Astrocyte (in vitro differentiated cells and primary cell): ENCODE results near the gene GREB1. TPM values are rescaled to one million over a fixed set of nuclear protein-coding genes. Genes with fewer than 3 reads are reported as not detected.

Experiments
- DNase-seq: peaks from one replicate; pipeline ENCODE4 v3.0.0-alpha.2; 2010; ENCODE audit warnings: low read depth
- FAIRE-seq: peaks from 2 replicates; lab custom pipeline; 2011; peaks lifted over from hg19 to GRCh38; lab: Jason Lieb, UNC
- H2AFZ ChIP-seq: 2 replicates; pipeline ENCODE4 v1.6.0; 2012; ENCODE audit warnings: low read depth, low read length, inconsistent platforms
- H3K27ac ChIP-seq: 2 replicates; pipeline ENCODE4 v1.5.1; 2011; ENCODE audit warnings: low read depth, low read length, inconsistent platforms
- H3K27me3 ChIP-seq: 2 replicates; pipeline ENCODE4 v1.6.0; 2011; ENCODE audit warnings: low read length, inconsistent platforms; ENCODE audit not compliant: insufficient read depth
- H3K36me3 ChIP-seq: 2 replicates; pipeline ENCODE4 v1.5.1; 2011; ENCODE audit warnings: low read length, inconsistent platforms; ENCODE audit not compliant: insufficient read depth
- H3K4me1 ChIP-seq: 2 replicates; pipeline ENCODE4 v1.5.1; 2011; ENCODE audit warnings: low read length, inconsistent platforms; ENCODE audit not compliant: insufficient read depth
- H3K4me2 ChIP-seq: 2 replicates; pipeline ENCODE4 v1.6.0; 2012; ENCODE audit warnings: low read length, inconsistent platforms
- H3K4me3 ChIP-seq: 2 replicates; pipeline ENCODE4 v1.5.1; 2011; ENCODE audit warnings: low read depth, mild to moderate bottlenecking, low read length, inconsistent platforms; ENCODE audit not compliant: insufficient read depth
- H3K79me2 ChIP-seq: 2 replicates; pipeline ENCODE4 v1.6.0; 2012; ENCODE audit warnings: mild to moderate bottlenecking, low read length, inconsistent platforms; ENCODE audit not compliant: insufficient read depth
- H3K9ac ChIP-seq: 2 replicates; pipeline ENCODE4 v1.6.0; 2012; ENCODE audit warnings: mild to moderate bottlenecking, low read length, inconsistent platforms
- H3K9me3 ChIP-seq: 2 replicates; pipeline ENCODE4 v1.5.1; 2012; ENCODE audit warnings: low read depth, mild to moderate bottlenecking, low read length, inconsistent platforms; ENCODE audit not compliant: insufficient read depth
- H4K20me1 ChIP-seq: 2 replicates; pipeline ENCODE4 v1.6.0; 2012; ENCODE audit warnings: low read length, inconsistent platforms; ENCODE audit not compliant: insufficient read depth
- H3K27ac Mint-ChIP-seq: one replicate; pipeline ENCODE4 v1.8.0; 2021; ENCODE audit warnings: mild to moderate bottlenecking, mixed read lengths; ENCODE audit not compliant: unreplicated experiment
- H3K27me3 Mint-ChIP-seq: one replicate; pipeline ENCODE4 v1.8.0; 2021; ENCODE audit warnings: low read depth, mixed read lengths; ENCODE audit not compliant: unreplicated experiment
- H3K36me3 Mint-ChIP-seq: one replicate; pipeline ENCODE4 v1.8.0; 2021; ENCODE audit warnings: low read depth, mixed read lengths; ENCODE audit not compliant: unreplicated experiment
- H3K4me1 Mint-ChIP-seq: one replicate; pipeline ENCODE4 v1.8.0; 2021; ENCODE audit warnings: low read depth, mixed read lengths; ENCODE audit not compliant: unreplicated experiment
- H3K4me3 Mint-ChIP-seq: one replicate; pipeline ENCODE4 v1.8.0; 2021; ENCODE audit warnings: mild to moderate bottlenecking, moderate library complexity, mixed read lengths; ENCODE audit not compliant: unreplicated experiment
- H3K9me3 Mint-ChIP-seq: one replicate; pipeline ENCODE4 v1.8.0; 2021; ENCODE audit warnings: mild to moderate bottlenecking, mixed read lengths; ENCODE audit not compliant: unreplicated experiment
- CTCF ChIP-seq: IDR thresholded peaks from 2 replicates; pipeline ENCODE4 v1.5.1; 2011; ENCODE audit warnings: low read depth, mild to moderate bottlenecking, inconsistent platforms, low read length, moderate library complexity; ENCODE audit not compliant: insufficient read depth
- EZH2 ChIP-seq: IDR thresholded peaks from 2 replicates; pipeline ENCODE4 v1.6.1; 2012; ENCODE audit warnings: mild to moderate bottlenecking, low read length, inconsistent platforms; ENCODE audit not compliant: insufficient read depth
- total RNA-seq: library from RNA; stranded (reverse); gene quantifications from 2 replicates; pipeline ENCODE4 v1.2.1, GENCODE V29; 2021

GREB1 gene
- total RNA-seq, 1 donor from 2014 or later: 14.5 TPM

- Histone ChIP-seq H3K79me2 (no peaks in the 10 kb centered on the region), H3K36me3 (no peaks in the 10 kb centered on the region), H4K20me1 (no peaks in the 10 kb centered on the region), H3K4me2 (no peak overlapping the region), H3K4me3 (no peak overlapping the region), H3K27me3 (peaks cover 31% of the 10 kb centered on the region), H2AFZ (no peak overlapping the region), H3K4me1 (peaks cover 6% of the 10 kb centered on the region), H3K9me3 (no peaks in the 10 kb centered on the region), H3K27ac (no peak overlapping the region), H3K9ac (no peak overlapping the region)
- no peak for FAIRE-seq
- Mint-ChIP-seq H3K36me3 (no peaks in the 10 kb centered on the region), H3K27ac (no peak overlapping the region), H3K27me3 (peaks cover 46% of the 10 kb centered on the region), H3K4me1 (peaks cover 20% of the 10 kb centered on the region), H3K4me3 (no peak overlapping the region), H3K9me3 (peaks cover 3% of the 10 kb centered on the region)
- DNase-seq: no peak
- TF ChIP-seq CTCF (no peak), EZH2 (no peak)
Observed at GRCh38 chr2:11678306-11678960, 144.6 kb downstream of the GREB1 start.

- no peak overlapping the region for H3K9ac ChIP-seq
- Mint-ChIP-seq H3K36me3 (no peaks in the 10 kb centered on the region), H3K4me3 (no peak overlapping the region), H3K4me1 (peaks cover 20% of the 10 kb centered on the region), H3K27ac (no peak overlapping the region), H3K27me3 (peaks cover 47% of the 10 kb centered on the region), H3K9me3 (peaks cover 3% of the 10 kb centered on the region)
- H2AFZ ChIP-seq: no peak overlapping the region
- H3K27ac ChIP-seq: no peak overlapping the region
- no peak overlapping the region for H3K4me3 ChIP-seq
- H3K4me2 ChIP-seq: no peak overlapping the region
- no peak for DNase-seq
- H3K9me3 ChIP-seq: no peaks in the 10 kb centered on the region
- H3K4me1 ChIP-seq: peaks cover 6% of the 10 kb centered on the region
- no peaks in the 10 kb centered on the region for H4K20me1 ChIP-seq
- no peaks in the 10 kb centered on the region for H3K79me2 ChIP-seq
- no peaks in the 10 kb centered on the region for H3K36me3 ChIP-seq
- no peak for FAIRE-seq
- peaks cover 36% of the 10 kb centered on the region for H3K27me3 ChIP-seq
- TF ChIP-seq EZH2: no peak
- TF ChIP-seq CTCF: no peak
Observed at GRCh38 chr2:11679016-11679415, 145.2 kb downstream of the GREB1 start.

- Mint-ChIP-seq H3K36me3 (no peaks in the 10 kb centered on the region), H3K9me3 (peaks cover 3% of the 10 kb centered on the region), H3K27me3 (peaks cover 49% of the 10 kb centered on the region), H3K27ac (no peak overlapping the region), H3K4me3 (no peak overlapping the region), H3K4me1 (peaks cover 20% of the 10 kb centered on the region)
- no peaks in the 10 kb centered on the region for H4K20me1 ChIP-seq
- peaks cover 37% of the 10 kb centered on the region for H3K27me3 ChIP-seq
- no peak overlapping the region for H2AFZ ChIP-seq
- H3K9ac ChIP-seq: no peak overlapping the region
- no peaks in the 10 kb centered on the region for H3K36me3 ChIP-seq
- H3K4me2 ChIP-seq: no peak overlapping the region
- H3K4me1 ChIP-seq: peaks cover 6% of the 10 kb centered on the region
- H3K4me3 ChIP-seq: no peak overlapping the region
- H3K79me2 ChIP-seq: no peaks in the 10 kb centered on the region
- no peak overlapping the region for H3K27ac ChIP-seq
- no peak for TF ChIP-seq EZH2
- TF ChIP-seq CTCF: no peak
- FAIRE-seq (no peak), DNase-seq (no peak)
- no peaks in the 10 kb centered on the region for H3K9me3 ChIP-seq
Observed at GRCh38 chr2:11679486-11680181, 145.8 kb downstream of the GREB1 start.
